ENCODE measurements around the gene CLGN. TPM values are rescaled to one million over a fixed set of nuclear protein-coding genes. Genes with fewer than 3 reads are reported as not detected.
A peak's percentile ranks its signal among the peaks of the same experiment; 100 is the strongest.

The CLGN gene
- total and polyA plus RNA-seq, 2 of the 4 experiments (the other 2 are of a cell fraction): 0.36 to 0.75 TPM

DNA sequence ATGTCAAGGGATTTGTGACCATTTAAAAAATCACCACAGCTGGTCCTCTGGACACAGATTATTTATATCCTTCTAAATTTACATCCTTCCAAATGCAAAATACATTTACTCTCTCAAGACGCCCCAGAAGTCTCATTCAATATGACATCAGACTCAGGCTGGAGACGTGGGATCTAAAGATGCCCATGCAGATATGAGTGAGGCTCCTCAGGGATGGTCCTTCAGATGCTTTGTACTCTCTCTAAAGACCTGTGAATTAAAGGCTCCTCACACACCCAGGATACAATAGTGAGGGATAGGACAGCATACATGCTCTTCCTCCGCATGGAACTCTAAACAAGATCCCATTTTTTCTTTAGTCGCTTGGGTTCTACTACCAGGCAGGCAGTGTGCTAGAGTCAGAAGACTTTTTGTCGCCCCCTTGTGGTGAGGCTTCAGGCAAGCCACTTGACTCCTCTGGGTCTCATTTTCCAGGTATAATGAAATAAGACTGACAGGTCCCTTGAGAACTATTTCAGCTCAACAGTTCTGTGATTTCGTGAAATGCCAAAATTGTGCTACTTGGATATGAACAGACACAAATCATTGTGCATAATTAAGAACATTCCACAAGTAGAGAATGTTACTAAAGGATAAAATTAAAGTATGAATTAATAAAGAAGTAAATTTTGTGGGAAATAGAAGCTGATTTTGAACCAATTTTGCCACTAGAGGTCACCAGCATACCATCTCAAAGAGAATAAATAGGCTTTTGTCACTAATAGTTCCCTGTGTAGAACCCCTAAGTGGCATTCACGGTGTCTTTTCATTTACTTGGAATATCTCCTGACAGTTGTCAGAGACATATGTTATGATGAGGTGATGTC lies 67.7 kb downstream of the CLGN start:
- dilution Hi-C loops (cut with HindIII; ENCODE audit: low sequenced_read_pairs, unreplicated experiment): no loop called here
- CTCF ChIA-PET: interaction anchor here (0.5 to 1.2 kb wide), 14 partner anchors 8 to 518 kb away, joined by 3 to 7 read pairs (median 3); partner anchors contain the start of gene SCOC
- in situ Hi-C loops (cut with MboI; ENCODE audit: low sequenced_read_pairs): loop anchor here (10.0 to 25.0 kb wide), 4 partner anchors 245 to 778 kb away; partner anchors contain the start of gene RNF150
- Histone ChIP-seq H3K23ac (ENCODE audit: low read depth, low read length) (no peak overlapping the region), H3K56ac (ENCODE audit: extremely low read depth, insufficient read depth, low read length) (no peak overlapping the region), H3K79me1 (ENCODE audit: low read depth in 1 of 2, low read length in 2 of 2) (no peaks in the 10 kb centered on the region), H4K5ac (ENCODE audit: low read depth, low read length) (no peak overlapping the region), H2AFZ (replicated peaks; ENCODE audit: low read length, poor library complexity) (peak overlapping the region; percentile 16), H4K8ac (ENCODE audit: low read depth in 2 of 2, low read length in 2 of 2) (no peak overlapping the region), H3K27me3 (ENCODE audit: control insufficient read depth, insufficient read depth, low read length) (peaks cover 12% of the 10 kb centered on the region), H3K18ac (ENCODE audit: low read depth, low read length) (no peak overlapping the region), H3K4me2 (ENCODE audit: low read depth, low read length) (no peak overlapping the region), H3K27ac (ENCODE audit: insufficient read depth, low read length) (no peak overlapping the region), H2BK120ac (ENCODE audit: low read depth, low read length) (no peak overlapping the region), H2BK20ac (ENCODE audit: low read depth, low read length) (no peak overlapping the region), H3K4me3 (ENCODE audit: insufficient read depth, low read depth, low read length) (no peak overlapping the region), H2BK15ac (ENCODE audit: low read depth, low read length) (no peak overlapping the region), H3K4me1 (ENCODE audit: control insufficient read depth, insufficient read depth, low read length) (no peaks in the 10 kb centered on the region; the same call in 1 of the 2 replicates), H4K20me1 (ENCODE audit: insufficient read depth, low read length) (no peaks in the 10 kb centered on the region), H2BK5ac (ENCODE audit: low read depth, low read length, poor library complexity, severe bottlenecking) (no peak overlapping the region), H3K36me3 (ENCODE audit: control insufficient read depth, insufficient read depth, low read length) (no peaks in the 10 kb centered on the region), H3K4ac (ENCODE audit: low read depth, low read length) (no peak overlapping the region), H3K9me1 (ENCODE audit: insufficient read depth, low read length) (peaks cover 2% of the 10 kb centered on the region; the same call in 1 of the 2 replicates), H3K14ac (replicated peaks; ENCODE audit: low read depth, low read length) (no peak overlapping the region), H2AK5ac (ENCODE audit: low read depth, low read length) (no peak overlapping the region), H3K9ac (ENCODE audit: low read depth, low read length) (no peak overlapping the region), H2AK9ac (replicated peaks; ENCODE audit: low read depth, low read length, poor library complexity) (no peak overlapping the region), H4K91ac (ENCODE audit: insufficient read depth, low read depth, low read length) (no peak overlapping the region), H3K9me3 (ENCODE audit: control insufficient read depth, insufficient read depth, low read length) (no peaks in the 10 kb centered on the region)
- POLR2A ChIA-PET (ENCODE audit: unreplicated experiment): interaction anchor here (0.6 kb wide), 1 partner anchor 314 kb away, joined by 3 read pairs; no protein-coding TSS in a partner anchor
- BruUV-seq (replicated peaks): no TSS peak
- ATAC-seq (ENCODE audit: low read depth): peak; percentile 89
- TF ChIP-seq, protein P1, sequence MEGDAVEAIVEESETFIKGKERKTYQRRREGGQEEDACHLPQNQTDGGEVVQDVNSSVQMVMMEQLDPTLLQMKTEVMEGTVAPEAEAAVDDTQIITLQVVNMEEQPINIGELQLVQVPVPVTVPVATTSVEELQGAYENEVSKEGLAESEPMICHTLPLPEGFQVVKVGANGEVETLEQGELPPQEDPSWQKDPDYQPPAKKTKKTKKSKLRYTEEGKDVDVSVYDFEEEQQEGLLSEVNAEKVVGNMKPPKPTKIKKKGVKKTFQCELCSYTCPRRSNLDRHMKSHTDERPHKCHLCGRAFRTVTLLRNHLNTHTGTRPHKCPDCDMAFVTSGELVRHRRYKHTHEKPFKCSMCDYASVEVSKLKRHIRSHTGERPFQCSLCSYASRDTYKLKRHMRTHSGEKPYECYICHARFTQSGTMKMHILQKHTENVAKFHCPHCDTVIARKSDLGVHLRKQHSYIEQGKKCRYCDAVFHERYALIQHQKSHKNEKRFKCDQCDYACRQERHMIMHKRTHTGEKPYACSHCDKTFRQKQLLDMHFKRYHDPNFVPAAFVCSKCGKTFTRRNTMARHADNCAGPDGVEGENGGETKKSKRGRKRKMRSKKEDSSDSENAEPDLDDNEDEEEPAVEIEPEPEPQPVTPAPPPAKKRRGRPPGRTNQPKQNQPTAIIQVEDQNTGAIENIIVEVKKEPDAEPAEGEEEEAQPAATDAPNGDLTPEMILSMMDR (conservative IDR thresholded peaks at IDR 0.05; ENCODE audit: low read depth, low read length): peak; percentile 64
- TF ChIP-seq BHLHE40 (IDR thresholded peaks at IDR 0.05; ENCODE audit: low read depth, low read length): no peak
- peak; percentile 61 for TF ChIP-seq RAD21 (IDR thresholded peaks at IDR 0.05; ENCODE audit: low read length)
- TF ChIP-seq NFE2L2 (IDR thresholded peaks at IDR 0.05; ENCODE audit: low read depth, low read length): no peak
- TF ChIP-seq MAZ (IDR thresholded peaks at IDR 0.05; ENCODE audit: borderline replicate concordance, low read depth, low read length): no peak
- TF ChIP-seq, protein P2, sequence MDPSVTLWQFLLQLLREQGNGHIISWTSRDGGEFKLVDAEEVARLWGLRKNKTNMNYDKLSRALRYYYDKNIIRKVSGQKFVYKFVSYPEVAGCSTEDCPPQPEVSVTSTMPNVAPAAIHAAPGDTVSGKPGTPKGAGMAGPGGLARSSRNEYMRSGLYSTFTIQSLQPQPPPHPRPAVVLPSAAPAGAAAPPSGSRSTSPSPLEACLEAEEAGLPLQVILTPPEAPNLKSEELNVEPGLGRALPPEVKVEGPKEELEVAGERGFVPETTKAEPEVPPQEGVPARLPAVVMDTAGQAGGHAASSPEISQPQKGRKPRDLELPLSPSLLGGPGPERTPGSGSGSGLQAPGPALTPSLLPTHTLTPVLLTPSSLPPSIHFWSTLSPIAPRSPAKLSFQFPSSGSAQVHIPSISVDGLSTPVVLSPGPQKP (IDR thresholded peaks at IDR 0.05; ENCODE audit: borderline replicate concordance, low read depth, low read length): no peak
- TF ChIP-seq SMC3 (IDR thresholded peaks at IDR 0.05; ENCODE audit: low read depth, low read length): peak; percentile 69
- TF ChIP-seq RFX5 (IDR thresholded peaks at IDR 0.05; ENCODE audit: low read depth, low read length): no peak
- TF ChIP-seq MAFK (IDR thresholded peaks at IDR 0.05; ENCODE audit: low read depth, low read length): no peak
- no peak for TF ChIP-seq POLR2A (IDR thresholded peaks at IDR 0.05; ENCODE audit: low read depth, low read length)
- TF ChIP-seq RCOR1 (IDR thresholded peaks at IDR 0.05; ENCODE audit: insufficient replicate concordance, low read length): no peak
- no peak for TF ChIP-seq FOS (IDR thresholded peaks at IDR 0.05; ENCODE audit: low read depth, low read length)
- TF ChIP-seq MXI1 (IDR thresholded peaks at IDR 0.05; ENCODE audit: borderline replicate concordance, low read depth, low read length): no peak
- DNase-seq: peak; percentile 81
- intact Hi-C loops (cut with micrococcal nuclease): loop anchor here (1.0 to 2.0 kb wide), 5 partner anchors 208 to 625 kb away; no protein-coding TSS in a partner anchor
- no CpG with 5 or more reads among the region's 7 CpGs for WGBS, 2 experiments (ENCODE audit: extremely low coverage in 2 of 2, insufficient read length in 1 of 2)

Data from IMR-90 (cell line).